GM21717 (cell line): Measurements from ENCODE around the gene GULP1.

Experiments
- ATAC-seq: cut with Tn5 transposase; IDR thresholded peaks from one replicate; pipeline ENCODE4 v1.9.1; 2021; ENCODE audit warnings: mild to moderate bottlenecking, moderate library complexity; ENCODE audit not compliant: unreplicated experiment

GULP1 gene

GRCh38 chr2:188322569-188323551 is 31.2 kb downstream of the GULP1 start:
- ATAC-seq: no peak

DNA sequence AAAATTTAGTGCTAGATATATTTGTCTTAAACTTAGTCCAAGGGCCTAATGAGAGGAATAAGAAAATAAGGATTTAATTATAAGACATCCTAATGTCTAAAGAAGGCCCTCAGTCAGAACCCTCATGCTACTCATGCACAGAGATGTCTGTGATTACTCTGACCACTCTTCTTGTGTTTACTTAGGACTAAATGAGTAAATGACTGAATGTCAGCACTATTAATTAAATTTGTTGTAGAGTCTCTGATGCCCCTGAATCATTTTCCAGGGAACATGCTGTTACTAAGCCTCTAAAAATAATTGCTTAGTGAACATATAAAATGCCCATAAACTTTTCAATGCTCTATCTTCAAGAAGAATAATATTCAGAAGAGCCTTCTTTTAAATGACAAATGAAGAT is 32.4 kb downstream of the GULP1 start:
- no peak for ATAC-seq

GRCh38 chr2:188326290-188326668 is 34.6 kb downstream of the GULP1 start:
- ATAC-seq: no peak

DNA sequence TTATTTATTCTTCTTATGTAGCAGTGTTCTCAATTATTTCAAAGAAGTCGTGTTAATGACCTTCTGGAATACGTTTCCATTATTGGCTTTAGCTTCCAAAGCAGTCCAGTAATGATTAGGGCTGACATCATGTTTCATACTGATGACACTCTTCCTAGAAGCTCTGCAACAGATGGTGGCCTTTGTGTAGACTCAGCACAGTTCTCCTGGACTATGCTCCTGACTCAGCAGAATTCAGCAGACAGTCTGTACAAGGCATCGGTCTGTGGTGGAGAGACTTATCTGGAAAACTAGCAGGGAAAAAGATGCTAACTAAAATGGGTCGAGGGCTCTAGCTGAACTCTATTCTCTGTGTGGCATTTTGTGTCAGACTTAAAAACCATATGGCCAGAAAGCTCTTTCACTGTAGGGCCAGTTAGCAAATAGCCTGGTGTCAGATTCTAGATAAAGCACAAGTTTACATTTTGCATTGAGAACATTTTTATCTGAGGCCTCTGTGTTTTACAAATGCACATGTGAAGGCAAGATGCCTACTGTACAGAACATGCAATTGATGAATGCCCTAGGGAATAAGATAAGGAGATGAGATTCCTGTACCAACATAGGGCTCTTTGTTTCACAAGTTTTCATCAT is 35.1 kb downstream of the GULP1 start:
- no peak for ATAC-seq

DNA sequence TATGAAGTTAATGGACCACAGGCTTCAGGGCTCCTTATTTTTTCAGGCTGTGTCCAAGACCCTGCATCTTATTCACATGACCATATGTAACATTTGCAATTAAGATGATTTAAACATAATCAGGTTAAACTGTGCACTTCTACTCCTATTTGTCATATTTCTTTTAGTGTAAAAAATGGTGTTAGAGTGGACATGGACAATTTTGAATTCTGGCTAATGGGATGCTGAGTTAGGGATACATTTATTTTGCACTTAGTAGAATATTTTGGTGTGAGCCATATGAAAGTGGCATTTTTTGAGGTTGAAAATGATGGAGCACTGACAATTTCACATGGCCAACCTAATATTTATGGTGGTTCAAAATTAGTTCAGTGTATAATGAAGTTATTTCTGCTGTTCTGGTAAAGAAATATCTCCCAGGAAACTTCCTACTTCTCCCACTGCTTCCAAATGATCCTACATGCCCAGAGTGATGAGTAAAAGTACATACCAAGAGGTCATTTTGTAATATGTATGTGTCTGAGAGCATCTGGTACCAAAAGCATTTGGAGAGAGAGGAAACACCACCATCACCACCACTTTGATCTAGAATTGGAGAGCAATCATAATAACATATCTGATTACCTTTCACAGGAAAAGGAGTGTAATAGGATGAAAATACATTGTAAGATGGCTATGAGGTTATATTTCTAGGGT is 36.0 kb downstream of the GULP1 start:
- no peak for ATAC-seq

DNA sequence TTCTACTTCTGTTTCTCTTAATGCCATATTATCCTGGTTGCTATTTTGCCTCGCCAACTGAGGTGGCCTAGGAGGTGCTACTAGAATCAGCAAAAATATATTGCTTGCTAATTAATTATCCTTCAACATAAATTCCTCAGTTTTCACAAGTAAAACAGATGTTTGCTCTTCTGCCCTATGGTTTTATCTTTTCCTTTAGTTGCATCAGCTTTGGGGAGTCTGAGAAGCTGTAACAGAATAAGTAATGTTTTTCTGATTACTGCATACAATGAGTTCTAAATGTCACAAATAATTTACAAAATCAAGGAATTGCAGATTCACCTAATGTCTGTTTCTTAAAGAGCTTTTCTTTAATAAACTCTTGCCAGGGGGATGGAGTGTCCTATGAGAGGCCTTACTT is 36.7 kb downstream of the GULP1 start:
- no peak for ATAC-seq

DNA sequence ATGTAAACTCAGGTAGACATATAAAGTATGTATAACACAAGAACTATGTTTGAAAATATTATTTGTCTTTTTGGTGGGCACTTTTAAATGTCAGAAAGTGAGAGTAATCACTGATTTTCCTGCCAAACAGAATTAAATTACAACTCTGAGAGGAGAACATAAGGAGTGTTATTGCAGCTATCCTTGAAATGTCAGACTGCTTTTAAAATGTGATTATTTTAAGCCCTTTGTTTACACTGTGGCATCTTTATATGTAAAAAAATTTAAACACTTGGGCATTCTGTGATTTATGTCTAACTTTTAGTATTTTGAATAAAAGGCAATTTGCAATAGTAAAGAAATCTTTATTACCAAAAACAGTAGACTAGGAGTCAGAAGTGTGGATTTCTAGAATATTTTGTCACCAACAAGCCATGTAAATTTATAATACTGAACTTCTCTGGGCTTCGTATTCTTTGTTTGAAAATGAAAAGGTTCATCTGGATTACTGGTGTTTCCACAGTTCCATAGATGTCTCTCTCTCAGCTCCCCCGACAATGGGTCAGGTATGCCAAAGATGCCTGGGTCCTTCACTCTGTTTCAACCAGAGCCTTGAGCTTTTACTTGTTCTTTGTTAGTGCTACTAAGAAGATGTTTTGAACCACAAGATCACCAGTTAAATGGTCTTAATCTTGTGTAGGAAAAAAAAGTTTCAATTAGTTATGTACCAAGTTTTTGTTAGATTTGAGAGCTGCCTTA is 38.8 kb downstream of the GULP1 start:
- no peak for ATAC-seq

DNA sequence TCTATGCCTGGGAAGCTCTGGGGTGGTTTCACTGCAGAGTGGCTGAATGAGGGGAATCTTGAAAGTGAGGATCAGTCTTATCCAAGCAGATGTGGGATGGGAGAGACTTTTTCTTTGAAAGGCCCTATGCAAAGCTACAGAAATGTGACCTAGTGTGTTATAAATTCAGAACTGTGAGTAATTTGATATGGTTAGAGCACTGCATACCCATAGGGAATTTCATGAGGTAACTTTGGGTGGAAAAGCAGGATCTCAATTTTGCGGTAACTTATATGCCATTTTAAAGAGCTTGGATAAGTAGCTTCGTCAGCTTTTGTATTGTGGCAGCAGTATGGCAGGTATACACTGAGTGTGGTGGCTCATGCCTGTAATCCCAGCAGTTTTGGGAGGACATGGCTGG is 40.9 kb downstream of the GULP1 start:
- ATAC-seq: no peak

GRCh38 chr2:188333751-188334524 is 42.3 kb downstream of the GULP1 start:
- ATAC-seq: no peak

DNA sequence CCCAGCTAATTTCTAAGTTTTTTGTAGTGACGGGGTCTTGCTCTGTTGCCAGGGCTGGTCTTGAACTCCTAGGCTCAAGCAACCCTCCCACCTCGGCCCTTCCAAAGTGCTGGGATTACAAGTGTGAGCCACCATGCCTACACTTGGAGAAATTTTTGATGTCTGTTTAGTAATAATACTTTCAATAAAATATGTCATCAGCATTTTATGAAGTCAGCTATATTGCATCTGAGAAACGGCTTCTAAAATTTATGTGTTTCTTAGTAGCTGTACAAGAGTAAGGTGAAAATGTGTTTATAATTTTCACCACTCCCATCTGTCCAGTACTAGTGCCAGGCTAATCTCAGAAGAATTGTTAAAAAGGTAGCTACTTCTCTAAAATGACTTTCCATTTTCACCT is 46.8 kb downstream of the GULP1 start:
- no peak for ATAC-seq

DNA sequence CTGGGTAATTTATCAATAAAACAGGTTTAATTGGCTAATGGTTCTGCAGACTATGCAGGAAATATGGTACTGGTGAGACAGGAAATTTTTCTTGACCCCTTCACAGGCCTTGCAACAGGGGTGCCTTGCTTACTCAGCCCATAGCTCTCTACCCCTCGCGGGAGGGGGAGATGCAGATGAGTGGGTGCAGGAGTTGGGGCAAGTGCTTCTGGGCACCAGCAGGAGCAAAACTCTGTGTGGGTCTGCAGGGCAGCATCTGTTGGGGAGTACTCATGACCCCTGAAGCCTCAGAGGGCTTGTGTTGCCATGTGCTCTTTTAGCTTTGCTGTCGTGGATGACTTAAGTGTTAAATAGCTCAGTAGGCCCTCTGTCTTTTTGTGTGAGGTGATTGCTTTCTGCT is 48.6 kb downstream of the GULP1 start:
- ATAC-seq: no peak

DNA sequence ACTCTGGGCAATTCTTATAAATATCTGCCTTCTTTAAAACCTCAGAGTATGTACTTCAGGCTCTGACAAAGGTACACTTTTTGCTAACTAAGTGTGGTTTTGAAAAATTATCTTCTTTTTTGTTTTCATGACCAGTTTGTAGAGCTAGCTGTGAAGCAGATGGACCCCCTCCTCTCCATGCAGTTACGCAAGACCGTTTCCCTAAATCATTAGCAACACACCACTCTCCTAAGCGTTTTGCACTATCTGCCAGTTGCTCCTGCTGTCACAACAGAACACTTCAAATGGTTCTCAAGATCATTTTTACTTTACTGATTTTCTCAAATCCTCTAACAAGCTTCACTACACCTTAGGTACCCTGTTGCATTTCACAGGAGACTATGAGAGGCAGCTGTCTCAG is 53.3 kb downstream of the GULP1 start:
- no peak for ATAC-seq

DNA sequence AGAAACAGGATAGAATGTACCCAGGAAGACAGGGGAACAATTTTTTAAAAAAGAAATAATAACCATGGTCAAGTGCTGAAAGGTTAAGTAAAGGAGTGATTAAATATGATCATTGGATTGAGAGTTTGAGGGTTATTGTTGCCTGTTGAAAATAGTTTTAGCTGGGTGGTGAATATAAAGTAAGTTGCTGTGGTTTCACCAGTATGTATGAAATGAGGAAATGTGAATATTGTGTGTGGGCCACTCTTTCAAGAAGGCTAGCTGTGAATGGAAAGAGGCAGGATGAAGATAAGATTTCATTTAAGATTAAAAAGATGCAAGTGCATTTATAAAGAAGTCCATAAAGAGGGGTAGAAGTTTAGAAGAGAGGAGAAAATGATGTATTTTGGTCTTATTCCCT is 53.8 kb downstream of the GULP1 start:
- ATAC-seq: no peak

DNA sequence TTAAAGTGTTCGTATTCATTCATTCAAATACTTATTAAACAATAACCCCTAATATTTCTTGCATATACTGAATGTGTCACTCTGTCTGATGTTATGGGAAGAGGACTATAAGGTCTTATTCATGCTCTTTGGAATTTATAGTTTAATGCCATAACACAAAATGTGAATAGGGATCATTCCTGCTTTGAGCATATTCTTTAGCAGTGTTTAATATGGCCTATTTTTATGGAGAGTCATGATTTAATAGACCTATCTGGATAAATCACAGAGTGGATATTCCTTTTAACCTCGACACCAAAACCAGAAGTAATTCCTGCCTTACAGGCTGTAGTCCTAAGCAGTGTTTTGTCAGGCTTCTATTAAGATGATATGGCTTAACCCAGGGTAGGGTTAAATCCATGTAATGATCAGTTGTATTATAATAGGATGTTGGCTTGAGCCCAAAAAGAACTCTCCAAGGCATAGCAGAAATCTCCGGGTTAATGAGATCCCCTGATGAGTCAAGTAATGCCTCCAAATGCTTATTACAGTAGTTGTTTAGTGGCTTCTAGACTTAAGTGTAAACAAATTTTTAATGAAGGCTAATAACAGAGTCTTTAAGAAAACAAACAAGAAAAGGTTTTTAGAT is 54.3 kb downstream of the GULP1 start:
- ATAC-seq: no peak

DNA sequence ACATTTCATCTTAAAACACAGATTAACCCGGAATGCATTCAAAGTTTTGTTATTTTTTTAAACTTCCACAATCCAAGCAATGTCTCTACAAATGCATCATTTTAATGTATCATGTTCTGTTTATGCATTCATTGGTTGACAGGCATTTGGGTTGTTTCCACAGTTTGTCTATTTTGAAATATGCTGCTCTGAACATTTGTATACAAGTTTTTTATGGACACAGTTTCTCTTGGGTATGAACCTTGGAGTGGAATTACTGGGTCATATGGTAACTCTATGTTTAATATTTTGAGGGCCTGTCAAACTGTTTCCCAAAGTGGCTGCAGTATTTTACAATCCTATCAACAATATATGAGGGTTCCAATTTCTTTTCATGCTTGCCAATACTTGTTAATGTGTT is 57.3 kb downstream of the GULP1 start:
- ATAC-seq: no peak

GRCh38 chr2:188353282-188353681 is 61.6 kb downstream of the GULP1 start:
- ATAC-seq: no peak

DNA sequence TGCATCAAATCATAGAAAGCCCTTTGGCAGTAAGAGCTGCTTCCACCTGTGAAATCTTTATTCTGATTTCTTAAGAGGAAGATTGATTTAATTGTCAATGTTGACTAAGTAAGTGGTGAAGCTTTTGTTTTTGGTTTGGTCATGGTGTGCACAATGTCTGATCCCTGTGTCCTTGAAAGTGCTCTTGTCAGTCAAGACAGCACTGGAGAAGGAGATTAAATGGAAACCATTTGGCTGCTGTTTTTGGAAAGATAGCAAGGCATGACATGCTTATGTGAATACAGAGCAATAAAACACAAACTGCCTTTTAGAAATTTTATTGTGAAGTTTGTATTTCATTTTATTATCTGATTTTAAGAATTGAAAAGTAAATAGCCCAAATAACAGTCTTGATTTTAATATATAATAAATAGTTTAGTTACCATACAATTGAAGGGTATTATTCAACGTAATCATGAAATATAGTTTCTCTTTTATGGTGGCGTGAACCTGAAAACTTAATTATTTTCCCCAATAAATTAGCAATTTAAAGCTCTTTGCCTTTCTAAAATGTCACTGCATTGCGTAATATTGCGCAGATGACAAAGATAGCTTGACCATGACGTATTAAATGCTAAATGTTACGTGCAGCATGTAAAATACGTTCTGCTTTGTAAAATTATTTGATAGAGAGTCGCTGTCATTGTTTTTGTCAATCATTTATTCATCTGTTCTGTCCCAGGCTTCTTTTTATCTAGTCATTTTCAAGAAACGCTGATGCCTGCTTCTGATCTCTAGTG is 69.0 kb downstream of the GULP1 start:
- no peak for ATAC-seq

DNA sequence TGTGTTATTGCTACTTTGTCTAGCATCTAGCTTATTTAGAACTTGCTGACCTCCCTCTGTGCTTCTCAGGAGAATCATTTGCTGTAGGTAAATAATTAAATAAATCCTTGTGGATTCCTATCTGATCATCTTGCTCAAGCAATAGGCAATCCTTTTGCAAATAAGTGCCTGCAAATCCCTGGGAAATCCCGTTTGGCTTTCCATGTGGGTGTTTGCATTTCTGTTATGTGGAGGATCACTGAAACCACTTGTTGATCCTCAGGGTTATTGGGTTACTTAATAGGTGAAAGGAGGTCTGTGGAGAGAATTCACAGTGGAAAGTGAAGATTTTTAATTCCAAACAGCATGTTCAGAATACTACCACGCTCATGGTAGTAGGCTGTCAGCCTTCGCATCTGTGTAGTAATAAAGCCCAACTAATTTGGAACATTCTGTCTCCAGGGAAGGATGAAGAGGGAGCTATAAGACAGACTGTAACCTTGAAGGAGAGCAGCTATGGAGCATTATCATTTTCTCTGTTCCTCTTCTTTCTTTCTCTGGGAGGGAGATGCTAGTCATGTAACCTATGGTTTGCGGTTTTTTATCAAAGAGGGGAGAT is 72.5 kb downstream of the GULP1 start:
- no peak for ATAC-seq
